ENCODE data around the gene EIF5A2. TPM values are rescaled to one million over a fixed set of nuclear protein-coding genes. Genes with fewer than 3 reads are reported as not detected.

Gene EIF5A2
- total RNA-seq, 1 donor from 2014 or later = 4.2 TPM

GRCh38 chr3:170864525-170865208 lies 43.8 kb downstream of the EIF5A2 start:
- DNase-seq (ENCODE audit: low read depth) = no peak
- TF ChIP-seq CTCF (conservative IDR thresholded peaks at IDR 0.05; ENCODE audit: low read depth, low read length) = no peak
- H3K4me3 ChIP-seq (ENCODE audit: low read depth, low read length) = no peak overlapping the region

GRCh38 chr3:170863816-170864215 lies 44.6 kb downstream of the EIF5A2 start:
- TF ChIP-seq CTCF (conservative IDR thresholded peaks at IDR 0.05; ENCODE audit: low read depth, low read length) = no peak
- no peak for DNase-seq (ENCODE audit: low read depth)

GRCh38 chr3:170862618-170863374 lies 45.6 kb downstream of the EIF5A2 start:
- no peak overlapping the region for H3K4me3 ChIP-seq (ENCODE audit: low read depth, low read length)
- TF ChIP-seq CTCF (conservative IDR thresholded peaks at IDR 0.05; ENCODE audit: low read depth, low read length) = no peak
- DNase-seq (ENCODE audit: low read depth) = no peak

More at GRCh38 chr3:170863816-170864215, 44.6 kb downstream of the EIF5A2 start:
- no peak overlapping the region for H3K4me3 ChIP-seq (ENCODE audit: low read depth, low read length)

GRCh38 chr3:170858599-170858998 lies 49.8 kb downstream of the EIF5A2 start:
- no peak for TF ChIP-seq CTCF (conservative IDR thresholded peaks at IDR 0.05; ENCODE audit: low read depth, low read length)
- no peak overlapping the region for H3K4me3 ChIP-seq (ENCODE audit: low read depth, low read length)
- DNase-seq (ENCODE audit: low read depth) = no peak

GRCh38 chr3:170852324-170852723 lies 56.1 kb downstream of the EIF5A2 start:
- H3K4me3 ChIP-seq (ENCODE audit: low read depth, low read length) = no peak overlapping the region
- DNase-seq (ENCODE audit: low read depth) = no peak
- TF ChIP-seq CTCF (conservative IDR thresholded peaks at IDR 0.05; ENCODE audit: low read depth, low read length) = no peak

GRCh38 chr3:170848292-170848917 lies 60.0 kb downstream of the EIF5A2 start:
- H3K4me3 ChIP-seq (ENCODE audit: low read depth, low read length) = no peak overlapping the region
- DNase-seq (ENCODE audit: low read depth) = no peak
- no peak for TF ChIP-seq CTCF (conservative IDR thresholded peaks at IDR 0.05; ENCODE audit: low read depth, low read length)
